HepG2 (cell line): ENCODE results near the gene SCRG1. TPM values are rescaled to one million over a fixed set of nuclear protein-coding genes. Genes with fewer than 3 reads are reported as not detected.

ENCODE experiments used
- ATAC-seq: fragments of 200-7000 bp; cut with Tn5 transposase; 3 replicates; pipeline ENCODE4 v1.9.1; 2020; ENCODE audit warnings: mild to moderate bottlenecking, moderate library complexity
- BruUV-seq: library from RNA; stranded (reverse); fragments of 400-500 nt; replicated peaks from 2 replicates; lab custom pipeline; 2021; lab: Mats Ljungman, UMichigan
- CTCF ChIA-PET: fragments of 300-600 bp; formaldehyde crosslinking; extraction: SDS; loops from one replicate; lab custom pipeline; 2021; ENCODE audit warnings: low total read pairs, inconsistent platforms, low intra/inter-chr PET ratio; lab: Yijun Ruan, JAX
- POLR2A ChIA-PET: fragments of 350-600 bp; sonication (Branson Sonifier 250); formaldehyde crosslinking; loops from one replicate; lab custom pipeline; 2020; ENCODE audit warnings: antibody characterized with exemption, inconsistent platforms; lab: Yijun Ruan, JAX
- DNase-seq: peaks from one replicate; pipeline ENCODE4 v3.0.0-alpha.2; 2015; ENCODE audit warnings: low spot score
- FAIRE-seq: peaks from 3 replicates; lab custom pipeline; 2011; peaks lifted over from hg19 to GRCh38; lab: Jason Lieb, UNC
- H2AFZ ChIP-seq: one replicate; pipeline ENCODE4 v1.6.1; 2011; ENCODE audit warnings: low read length, inconsistent platforms
- H3K27ac ChIP-seq: fragments of 300-600 bp; 3 replicates; pipeline ENCODE4 v1.8.0; 2011; ENCODE audit warnings: mixed run types, mild to moderate bottlenecking, mixed read lengths, low read length, inconsistent platforms; ENCODE audit not compliant: insufficient read depth; ENCODE audit errors: extremely low read length
- H3K27me3 ChIP-seq, 2 experiments: fragments of 200-600 bp in 1 of 2; 2 replicates in 1 of 2; 3 replicates in 1 of 2; pipeline versions ENCODE4 v1.6.0 to v1.8.0; 2011; ENCODE audit warnings: low read length in 2 of 2, mild to moderate bottlenecking in 2 of 2, moderate library complexity in 2 of 2, inconsistent platforms in 1 of 2; ENCODE audit not compliant: insufficient read depth in 2 of 2, control insufficient read depth in 1 of 2
- H3K36me3 ChIP-seq, 2 experiments: fragments of 200-600 bp in 1 of 2; replicated peaks in 1 of 2; 2 replicates in 1 of 2; 3 replicates in 1 of 2; pipeline versions ENCODE4 v1.5.1 to v1.8.0; 2011; ENCODE audit warnings: low read length in 2 of 2, inconsistent platforms in 1 of 2; ENCODE audit not compliant: insufficient read depth in 2 of 2, control insufficient read depth in 1 of 2
- H3K4me1 ChIP-seq: 2 replicates; pipeline ENCODE4 v1.5.1; 2012; ENCODE audit warnings: low read length, inconsistent platforms; ENCODE audit not compliant: insufficient read depth
- H3K4me2 ChIP-seq: 2 replicates; pipeline ENCODE4 v1.6.0; 2011; ENCODE audit warnings: low read depth, low read length, inconsistent platforms
- H3K4me3 ChIP-seq, 3 experiments: fragments of 200-600 bp in 1 of 3; sonication (generic), shearing (Covaris generic) in 1 of 3; replicated peaks in 1 of 3; 2 replicates each; pipeline ENCODE4 v1.5.1; 2011 to 2016; ENCODE audit warnings: low read length in 3 of 3, inconsistent platforms in 2 of 3, low read depth in 2 of 3, mild to moderate bottlenecking in 2 of 3, control low read depth in 1 of 3, mixed read lengths in 1 of 3; ENCODE audit not compliant: insufficient read depth in 1 of 3
- H3K79me2 ChIP-seq: one replicate; pipeline ENCODE4 v1.6.1; 2011; ENCODE audit warnings: low read length, inconsistent platforms; ENCODE audit not compliant: insufficient read depth
- H3K9ac ChIP-seq: 2 replicates; pipeline ENCODE4 v1.6.0; 2011; ENCODE audit warnings: mild to moderate bottlenecking, low read depth, low read length, inconsistent platforms; ENCODE audit not compliant: insufficient read depth
- H3K9me3 ChIP-seq: 2 replicates; pipeline ENCODE4 v1.5.1; 2012; ENCODE audit warnings: mild to moderate bottlenecking, low read length
- H4K20me1 ChIP-seq: 2 replicates; pipeline ENCODE4 v1.6.0; 2011; ENCODE audit warnings: inconsistent platforms, mild to moderate bottlenecking, low read length, moderate library complexity; ENCODE audit not compliant: insufficient read depth
- CEBPG ChIP-seq: IDR thresholded peaks from 2 replicates; pipeline ENCODE4 v1.6.1; 2016
- FLYWCH1 ChIP-seq: sonication (generic); formaldehyde crosslinking; IDR thresholded peaks from 2 replicates; pipeline ENCODE4 v1.8.1; 2023; ENCODE audit warnings: mild to moderate bottlenecking, missing genetic modification reagents
- FOXO1 ChIP-seq: sonication (generic); formaldehyde crosslinking; IDR thresholded peaks from 2 replicates; pipeline ENCODE4 v1.4.0; 2020; ENCODE audit warnings: missing genetic modification reagents
- GPN1 ChIP-seq: sonication (generic); formaldehyde crosslinking; IDR thresholded peaks from 2 replicates; pipeline ENCODE4 v1.5.1; 2020; ENCODE audit warnings: missing genetic modification reagents, borderline replicate concordance
- HOXA5 ChIP-seq: sonication (generic); formaldehyde crosslinking; IDR thresholded peaks from 2 replicates; pipeline ENCODE4 v1.4.0; 2020; ENCODE audit warnings: missing genetic modification reagents
- LCORL ChIP-seq, 2 experiments: fragments of 450-650 bp in 1 of 2; sonication (generic) in 1 of 2; formaldehyde crosslinking in 1 of 2; IDR thresholded peaks; 2 replicates each; pipeline versions ENCODE4 v1.5.0 to v1.6.1; 2017 to 2020; ENCODE audit warnings: antibody characterized with exemption in 1 of 2, missing genetic modification reagents in 1 of 2
- MLX ChIP-seq: IDR thresholded peaks from 2 replicates; pipeline ENCODE4 v1.6.1; 2016
- TAF1 ChIP-seq: sonication (generic); formaldehyde crosslinking; IDR thresholded peaks from 2 replicates; pipeline ENCODE4 v1.4.0; 2020; ENCODE audit warnings: missing genetic modification reagents
- TAF15 ChIP-seq: fragments of 200-400 bp; formaldehyde crosslinking; IDR thresholded peaks from one replicate; pipeline ENCODE4 v1.6.1; 2018; ENCODE audit warnings: mild to moderate bottlenecking, low read depth, low read length; ENCODE audit not compliant: poor library complexity, severe bottlenecking
- ZMYM2 ChIP-seq: sonication (generic); formaldehyde crosslinking; IDR thresholded peaks from 2 replicates; pipeline ENCODE4 v1.8.0; 2022; ENCODE audit warnings: mild to moderate bottlenecking, missing genetic modification reagents
- ZNF550 ChIP-seq: sonication (generic); formaldehyde crosslinking; IDR thresholded peaks from 2 replicates; pipeline ENCODE4 v1.4.0; 2020; ENCODE audit warnings: mild to moderate bottlenecking, missing genetic modification reagents, borderline replicate concordance
- ZSCAN22 ChIP-seq: sonication (generic); formaldehyde crosslinking; IDR thresholded peaks from 2 replicates; pipeline ENCODE4 v1.4.0; 2020; ENCODE audit warnings: mild to moderate bottlenecking, missing genetic modification reagents
- WGBS: methylation state at CpG from one replicate; pipeline ENCODE4 v1.1.6; 2017; ENCODE audit warnings: low lambda C conversion rate; 5-methylcytosine and 5-hydroxymethylcytosine counted together
- in situ Hi-C: cut with HindIII; loops from 2 replicates; pipeline ENCODE4 v1.10.0; 2017; ENCODE audit warnings: low pct_unique_long_range_greater_than_20kb; ENCODE audit not compliant: extremely low pct_ligation_motif_present
- intact Hi-C: fragments of 100-400 bp; cut with micrococcal nuclease; formaldehyde crosslinking; loops from one replicate; pipeline ENCODE4 v1.10.0; 2022; ENCODE audit not compliant: unreplicated experiment
- polyA plus RNA-seq, 8 experiments: library from polyadenylated mRNA; depleted of rRNA in 3 of 8; stranded (reverse) in 7 of 8; unstranded in 1 of 8; fragments of >200 nt; fragmentation: Illumina TruSeq in 4 of 8; extraction: Trizol in 4 of 8; gene quantifications; 2 replicates each; pipeline versions ENCODE4 v1.2.1 to v1.2.3, GENCODE V29; 2011 to 2016; ENCODE audit warnings: low read depth in 4 of 8, missing spikeins in 1 of 8, mixed read lengths in 1 of 8; ENCODE audit not compliant: insufficient read depth in 1 of 8
- total RNA-seq, 5 experiments: library from RNA; depleted of rRNA; stranded (reverse); fragments of >200 nt; fragmentation: Illumina TruSeq; extraction: Trizol; gene quantifications; 2 replicates each; pipeline ENCODE4 v1.2.3, GENCODE V29; 2016; ENCODE audit warnings: low read depth in 1 of 5
- TF ChIP-seq, protein P1 (sequence below): sonication (generic); formaldehyde crosslinking; IDR thresholded peaks from 2 replicates; pipeline ENCODE4 v1.8.0; 2022; ENCODE audit warnings: missing genetic modification reagents, low read depth, mild to moderate bottlenecking, borderline replicate concordance
- TF ChIP-seq, protein P2 (sequence below): sonication (generic); formaldehyde crosslinking; IDR thresholded peaks from 2 replicates; pipeline ENCODE4 v1.5.1; 2020; ENCODE audit warnings: mild to moderate bottlenecking, missing genetic modification reagents, moderate library complexity
- TF ChIP-seq, protein P3 (sequence below): sonication (generic); formaldehyde crosslinking; IDR thresholded peaks from 2 replicates; pipeline ENCODE4 v1.5.1; 2020; ENCODE audit warnings: missing genetic modification reagents, mild to moderate bottlenecking, borderline replicate concordance

Gene SCRG1
- total and polyA plus RNA-seq, 2 of the 13 experiments (the other 11 are each of a cell fraction or from before 2014, with no cell fraction given) = not detected

DNA sequence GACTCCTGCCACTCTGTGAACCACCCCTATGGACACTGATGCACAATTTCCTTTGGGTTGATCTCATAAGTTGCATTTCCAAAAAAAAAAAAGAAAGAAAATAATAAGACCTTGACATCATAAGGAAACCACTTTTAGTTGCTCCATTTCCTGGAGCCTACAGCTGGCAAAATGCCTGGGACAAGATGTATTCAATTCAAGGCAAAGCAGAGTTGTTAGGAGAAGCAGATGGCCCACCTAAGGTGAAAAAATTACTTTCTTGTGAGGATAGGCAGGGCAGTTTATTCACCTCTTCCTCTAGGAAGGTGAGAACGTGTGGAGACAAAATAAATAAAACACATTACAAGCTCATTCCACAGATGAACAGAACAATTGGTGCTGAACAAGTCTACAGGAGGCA, 14.1 kb upstream of the SCRG1 start:
- intact Hi-C loops = loop anchor here (10.0 kb wide), 1 partner anchor 388 kb away; no protein-coding TSS in a partner anchor
- ChIA-PET POLR2A (no interaction called here), CTCF (no interaction called here)
- H3K9me3 ChIP-seq = no peaks in the 10 kb centered on the region
- no peak overlapping the region for H3K4me3 ChIP-seq
- no peaks in the 10 kb centered on the region for H4K20me1 ChIP-seq
- DNase-seq = no peak
- ATAC-seq = no peak
- no peak for FAIRE-seq
- no peak overlapping the region for H3K9ac ChIP-seq
- H3K4me2 ChIP-seq = no peak overlapping the region
- 5% methylated on average over 1 of the region's 1 CpG for WGBS
- H2AFZ ChIP-seq = no peak overlapping the region
- H3K27ac ChIP-seq = no peak overlapping the region
- no peaks in the 10 kb centered on the region for H3K4me1 ChIP-seq
- in situ Hi-C loops = loop anchor here (10.0 to 25.0 kb wide), 2 partner anchors 128 to 401 kb away; no protein-coding TSS in a partner anchor
- H3K36me3 ChIP-seq = no peaks in the 10 kb centered on the region
- no peaks in the 10 kb centered on the region; a peak in 1 of 5 replicates for H3K27me3 ChIP-seq
- no peak for TF ChIP-seq ZSCAN22 (CRISPR knock-in tag)
- no peak for TF ChIP-seq ZMYM2 (CRISPR knock-in tag)
- no peak for TF ChIP-seq MLX (CRISPR knock-in tag)
- TF ChIP-seq TAF15 = no peak
- TF ChIP-seq CEBPG (CRISPR knock-in tag) = no peak
- TF ChIP-seq LCORL (IDR thresholded peaks at IDR 0.05) = no peak
- no peak for TF ChIP-seq LCORL (CRISPR knock-in tag; IDR thresholded peaks at IDR 0.05)
- no peak for TF ChIP-seq FOXO1 (CRISPR knock-in tag)
- TF ChIP-seq HOXA5 (CRISPR knock-in tag) = no peak
- TF ChIP-seq FLYWCH1 = no peak
- TF ChIP-seq, protein P1, sequence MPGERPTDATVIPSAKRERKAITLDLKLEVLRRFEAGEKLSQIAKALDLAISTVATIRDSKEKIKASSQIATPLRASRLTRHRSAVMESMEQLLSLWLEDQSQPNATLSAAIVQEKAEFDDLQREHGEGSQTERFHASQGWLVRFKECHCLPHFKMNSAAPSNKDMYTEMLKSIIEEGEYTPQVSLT (CRISPR knock-in tag) = no peak
- no peak for TF ChIP-seq ZNF550 (CRISPR knock-in tag)
- TF ChIP-seq, protein P2, sequence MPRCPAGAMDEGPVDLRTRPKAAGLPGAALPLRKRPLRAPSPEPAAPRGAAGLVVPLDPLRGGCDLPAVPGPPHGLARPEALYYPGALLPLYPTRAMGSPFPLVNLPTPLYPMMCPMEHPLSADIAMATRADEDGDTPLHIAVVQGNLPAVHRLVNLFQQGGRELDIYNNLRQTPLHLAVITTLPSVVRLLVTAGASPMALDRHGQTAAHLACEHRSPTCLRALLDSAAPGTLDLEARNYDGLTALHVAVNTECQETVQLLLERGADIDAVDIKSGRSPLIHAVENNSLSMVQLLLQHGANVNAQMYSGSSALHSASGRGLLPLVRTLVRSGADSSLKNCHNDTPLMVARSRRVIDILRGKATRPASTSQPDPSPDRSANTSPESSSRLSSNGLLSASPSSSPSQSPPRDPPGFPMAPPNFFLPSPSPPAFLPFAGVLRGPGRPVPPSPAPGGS (CRISPR knock-in tag) = no peak
- TF ChIP-seq, protein P3, sequence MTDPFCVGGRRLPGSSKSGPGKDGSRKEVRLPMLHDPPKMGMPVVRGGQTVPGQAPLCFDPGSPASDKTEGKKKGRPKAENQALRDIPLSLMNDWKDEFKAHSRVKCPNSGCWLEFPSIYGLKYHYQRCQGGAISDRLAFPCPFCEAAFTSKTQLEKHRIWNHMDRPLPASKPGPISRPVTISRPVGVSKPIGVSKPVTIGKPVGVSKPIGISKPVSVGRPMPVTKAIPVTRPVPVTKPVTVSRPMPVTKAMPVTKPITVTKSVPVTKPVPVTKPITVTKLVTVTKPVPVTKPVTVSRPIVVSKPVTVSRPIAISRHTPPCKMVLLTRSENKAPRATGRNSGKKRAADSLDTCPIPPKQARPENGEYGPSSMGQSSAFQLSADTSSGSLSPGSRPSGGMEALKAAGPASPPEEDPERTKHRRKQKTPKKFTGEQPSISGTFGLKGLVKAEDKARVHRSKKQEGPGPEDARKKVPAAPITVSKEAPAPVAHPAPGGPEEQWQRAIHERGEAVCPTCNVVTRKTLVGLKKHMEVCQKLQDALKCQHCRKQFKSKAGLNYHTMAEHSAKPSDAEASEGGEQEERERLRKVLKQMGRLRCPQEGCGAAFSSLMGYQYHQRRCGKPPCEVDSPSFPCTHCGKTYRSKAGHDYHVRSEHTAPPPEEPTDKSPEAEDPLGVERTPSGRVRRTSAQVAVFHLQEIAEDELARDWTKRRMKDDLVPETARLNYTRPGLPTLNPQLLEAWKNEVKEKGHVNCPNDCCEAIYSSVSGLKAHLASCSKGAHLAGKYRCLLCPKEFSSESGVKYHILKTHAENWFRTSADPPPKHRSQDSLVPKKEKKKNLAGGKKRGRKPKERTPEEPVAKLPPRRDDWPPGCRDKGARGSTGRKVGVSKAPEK (CRISPR knock-in tag) = no peak
- TF ChIP-seq GPN1 (CRISPR knock-in tag) = no peak
- no peak for TF ChIP-seq TAF1 (CRISPR knock-in tag)
- no peaks in the 10 kb centered on the region for H3K79me2 ChIP-seq
- no TSS peak for BruUV-seq
